Neural progenitor cell (in vitro differentiated cells): ENCODE measurements around the gene LELP1.

Experiments used
- CTCF ChIP-seq: fragments of 200-600 bp; sonication (generic); IDR thresholded peaks from 2 replicates; pipeline ENCODE4 v1.5.1; 2017; ENCODE audit warnings: antibody characterized with exemption, mild to moderate bottlenecking
- EZH2 ChIP-seq: fragments of 200-600 bp; sonication (generic); IDR thresholded peaks from 2 replicates; pipeline ENCODE4 v1.6.1; 2017; ENCODE audit warnings: antibody characterized with exemption, mild to moderate bottlenecking, moderate library complexity
- EZH2phosphoT487 ChIP-seq: fragments of 200-600 bp; sonication (generic); IDR thresholded peaks from 2 replicates; pipeline ENCODE4 v1.6.1; 2017; ENCODE audit warnings: antibody characterized with exemption

GRCh38 chr1:153155541-153155940, 47.7 kb upstream of the LELP1 start:
- TF ChIP-seq CTCF, result no peak
- TF ChIP-seq EZH2, result no peak
- no peak for TF ChIP-seq EZH2phosphoT487
